ENCODE results near the gene MAP3K20.

DNA sequence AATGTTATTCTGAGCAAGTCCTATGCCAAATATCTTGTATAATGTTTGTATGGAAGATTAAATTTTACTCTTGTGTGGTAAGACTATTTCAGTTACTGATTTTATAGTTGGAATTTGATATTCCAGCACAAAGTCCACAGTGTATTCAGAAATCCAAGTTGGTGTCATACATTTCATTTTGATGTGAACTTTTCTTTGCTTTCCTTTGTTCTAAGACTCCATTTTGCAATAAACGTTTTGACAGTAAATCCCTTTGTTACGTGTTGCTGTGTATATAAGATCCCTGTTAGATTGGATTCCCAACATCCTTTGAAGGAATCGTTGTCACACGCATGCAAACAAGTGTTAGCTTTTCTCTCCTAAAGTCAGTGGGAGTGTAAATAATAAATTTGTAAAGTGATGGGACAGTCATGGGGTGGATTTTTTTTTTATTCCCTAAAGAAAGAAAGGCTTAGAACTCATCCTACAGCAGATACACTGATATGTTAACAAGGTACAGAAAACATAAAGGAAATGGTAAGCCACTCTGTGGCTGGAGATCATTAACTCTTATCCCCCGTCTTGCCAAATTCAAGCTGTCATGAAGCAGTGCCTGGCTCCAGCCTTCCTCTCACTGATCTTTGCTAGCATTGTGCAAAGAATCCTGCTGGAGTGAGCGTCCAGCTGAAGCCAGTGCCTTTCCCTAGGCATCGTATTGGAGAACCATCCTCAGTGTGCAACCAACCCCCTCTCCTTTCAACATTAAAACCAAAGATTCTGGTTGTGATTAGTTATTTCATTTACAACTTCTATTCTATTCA lies 151.5 kb downstream of the MAP3K20 start:
- TF ChIP-seq, protein P1, sequence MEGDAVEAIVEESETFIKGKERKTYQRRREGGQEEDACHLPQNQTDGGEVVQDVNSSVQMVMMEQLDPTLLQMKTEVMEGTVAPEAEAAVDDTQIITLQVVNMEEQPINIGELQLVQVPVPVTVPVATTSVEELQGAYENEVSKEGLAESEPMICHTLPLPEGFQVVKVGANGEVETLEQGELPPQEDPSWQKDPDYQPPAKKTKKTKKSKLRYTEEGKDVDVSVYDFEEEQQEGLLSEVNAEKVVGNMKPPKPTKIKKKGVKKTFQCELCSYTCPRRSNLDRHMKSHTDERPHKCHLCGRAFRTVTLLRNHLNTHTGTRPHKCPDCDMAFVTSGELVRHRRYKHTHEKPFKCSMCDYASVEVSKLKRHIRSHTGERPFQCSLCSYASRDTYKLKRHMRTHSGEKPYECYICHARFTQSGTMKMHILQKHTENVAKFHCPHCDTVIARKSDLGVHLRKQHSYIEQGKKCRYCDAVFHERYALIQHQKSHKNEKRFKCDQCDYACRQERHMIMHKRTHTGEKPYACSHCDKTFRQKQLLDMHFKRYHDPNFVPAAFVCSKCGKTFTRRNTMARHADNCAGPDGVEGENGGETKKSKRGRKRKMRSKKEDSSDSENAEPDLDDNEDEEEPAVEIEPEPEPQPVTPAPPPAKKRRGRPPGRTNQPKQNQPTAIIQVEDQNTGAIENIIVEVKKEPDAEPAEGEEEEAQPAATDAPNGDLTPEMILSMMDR (IDR thresholded peaks at IDR 0.05) = no peak
- no peak for TF ChIP-seq POLR2AphosphoS5 (IDR thresholded peaks at IDR 0.05)
